Endothelial cell of umbilical vein (primary cell): ENCODE results near the gene TGM6. TPM values are rescaled to one million over a fixed set of nuclear protein-coding genes. Genes with fewer than 3 reads are reported as not detected.

Experiments used
- BruUV-seq: library from RNA; stranded (reverse); fragments of 400-500 nt; replicated peaks from 2 replicates; lab custom pipeline; 2021; lab: Mats Ljungman, UMichigan
- CTCF ChIA-PET: fragments of 300-600, 350-600 bp; sonication (Branson Sonifier 250); formaldehyde crosslinking; loops from one replicate; lab custom pipeline; 2021; ENCODE audit warnings: antibody characterized with exemption, inconsistent platforms; lab: Charles Lee
- POLR2A ChIA-PET: fragments of 300-600, 350-600 bp; sonication (Branson Sonifier 250); formaldehyde crosslinking; loops from one replicate; lab custom pipeline; 2021; ENCODE audit warnings: antibody characterized with exemption, inconsistent platforms; lab: Charles Lee
- DNase-seq: peaks from one replicate; pipeline ENCODE4 v3.0.0-alpha.2; 2011; ENCODE audit warnings: low read depth, low spot score
- FAIRE-seq: peaks from 2 replicates; lab custom pipeline; 2011; peaks lifted over from hg19 to GRCh38; lab: Jason Lieb, UNC
- H2AFZ ChIP-seq: 2 replicates; pipeline ENCODE4 v1.6.0; 2012; ENCODE audit warnings: low read depth, low read length, control low read depth, inconsistent platforms
- H3K27ac ChIP-seq: 2 replicates; pipeline ENCODE4 v1.5.1; 2011; ENCODE audit warnings: low read depth, mild to moderate bottlenecking, control low read depth, low read length, moderate library complexity; ENCODE audit not compliant: insufficient read depth
- H3K27me3 ChIP-seq, 2 experiments: 2 replicates each; pipeline versions ENCODE4 v1.6.0 to v1.6.1; 2011; ENCODE audit warnings: low read length in 2 of 2, mixed read lengths in 1 of 2; ENCODE audit not compliant: control insufficient read depth in 2 of 2, insufficient read depth in 2 of 2
- H3K36me3 ChIP-seq, 2 experiments: 2 replicates in 1 of 2; 3 replicates in 1 of 2; pipeline ENCODE4 v1.5.1; 2011; ENCODE audit warnings: low read length in 2 of 2, mild to moderate bottlenecking in 1 of 2, moderate library complexity in 1 of 2; ENCODE audit not compliant: control insufficient read depth in 2 of 2, insufficient read depth in 2 of 2; ENCODE audit errors: extremely low read depth in 1 of 2
- H3K4me1 ChIP-seq: 3 replicates; pipeline ENCODE4 v1.5.1; 2011; ENCODE audit warnings: mild to moderate bottlenecking, low read length; ENCODE audit not compliant: control insufficient read depth, insufficient read depth; ENCODE audit errors: extremely low read depth
- H3K4me2 ChIP-seq: 2 replicates; pipeline ENCODE4 v1.6.1; 2011; ENCODE audit warnings: low read length, control low read depth, mixed read lengths; ENCODE audit not compliant: insufficient read depth
- H3K4me3 ChIP-seq, 3 experiments: fragments of 200-600 bp in 1 of 3; sonication (generic), shearing (Covaris generic) in 1 of 3; replicated peaks in 1 of 3; 2 replicates each; pipeline ENCODE4 v1.5.1; 2011 to 2016; ENCODE audit warnings: control low read depth in 3 of 3, low read length in 3 of 3, mild to moderate bottlenecking in 2 of 3, inconsistent platforms in 1 of 3, low read depth in 1 of 3, moderate library complexity in 1 of 3; ENCODE audit not compliant: insufficient read depth in 1 of 3
- H3K79me2 ChIP-seq: 2 replicates; pipeline ENCODE4 v1.6.0; 2012; ENCODE audit warnings: low read length, inconsistent platforms; ENCODE audit not compliant: control insufficient read depth, insufficient read depth
- H3K9ac ChIP-seq: replicated peaks from 2 replicates; pipeline ENCODE3; 2011; ENCODE audit warnings: low read length, control low read depth; ENCODE audit not compliant: insufficient read depth; ENCODE audit errors: extremely low read depth
- H3K9me1 ChIP-seq: replicated peaks from 3 replicates; pipeline ENCODE4 v1.6.0; 2011; ENCODE audit warnings: mild to moderate bottlenecking, low read length; ENCODE audit not compliant: control insufficient read depth, insufficient read depth; ENCODE audit errors: extremely low read depth
- H3K9me3 ChIP-seq: replicated peaks from 2 replicates; pipeline ENCODE4 v1.5.1; 2012; ENCODE audit warnings: low read length, inconsistent platforms; ENCODE audit not compliant: control insufficient read depth, insufficient read depth
- H4K20me1 ChIP-seq: replicated peaks from 2 replicates; pipeline ENCODE3; 2011; ENCODE audit warnings: mild to moderate bottlenecking, low read length; ENCODE audit not compliant: control insufficient read depth, insufficient read depth; ENCODE audit errors: extremely low read depth
- GATA2 ChIP-seq: IDR thresholded peaks from 2 replicates; pipeline ENCODE4 v1.7.0; 2011; ENCODE audit warnings: low read depth, mild to moderate bottlenecking, moderate library complexity, mixed read lengths, low read length; ENCODE audit not compliant: insufficient read length, insufficient read depth
- JUN ChIP-seq: IDR thresholded peaks from 2 replicates; pipeline ENCODE4 v1.6.1; 2011; ENCODE audit warnings: borderline replicate concordance, low read depth; ENCODE audit not compliant: insufficient read length, insufficient read depth
- MAX ChIP-seq: IDR thresholded peaks from 2 replicates; pipeline ENCODE4 v1.6.1; 2011; ENCODE audit not compliant: insufficient read depth, insufficient read length
- MYC ChIP-seq: IDR thresholded peaks from one replicate; pipeline ENCODE4 v1.6.1; 2011; ENCODE audit warnings: mild to moderate bottlenecking, low read depth, low read length
- POLR2A ChIP-seq: IDR thresholded peaks from 2 replicates; pipeline ENCODE4 v1.6.1; 2012; ENCODE audit warnings: low read depth, mild to moderate bottlenecking, control low read depth, low read length
- dilution Hi-C: fragments of 300-500 bp; cut with MboI; formaldehyde crosslinking; loops from one replicate; pipeline ENCODE4 v1.15.0; 2019; ENCODE audit warnings: low sequenced_read_pairs; ENCODE audit not compliant: extremely low pct_ligation_motif_present
- intact Hi-C: fragments of 100-400 bp; cut with micrococcal nuclease; formaldehyde crosslinking; loops from one replicate; pipeline ENCODE4 v1.10.0; 2022
- polyA plus RNA-seq, 4 experiments: library from polyadenylated mRNA; depleted of rRNA in 3 of 4; stranded (reverse) in 3 of 4; unstranded in 1 of 4; fragments of >200 nt; gene quantifications; 2 replicates each; pipeline versions ENCODE4 v1.2.1 to v1.2.3, GENCODE V29; 2011 to 2012; ENCODE audit warnings: missing spikeins in 1 of 4
- total RNA-seq: library from RNA; stranded (reverse); gene quantifications from 2 replicates; pipeline ENCODE4 v1.2.3, GENCODE V29; 2021

Gene TGM6
- total and polyA plus RNA-seq, 2 donors (not counting 3 experiments of a cell fraction or from before 2014, with no cell fraction given): not detected

- dilution Hi-C loops: no loop called here
- Histone ChIP-seq H4K20me1 (no peaks in the 10 kb centered on the region), H3K4me3 (no peak overlapping the region), H3K9me3 (no peaks in the 10 kb centered on the region), H3K9ac (no peak overlapping the region), H3K27me3 (no peaks in the 10 kb centered on the region), H3K79me2 (no peaks in the 10 kb centered on the region), H3K4me2 (no peak overlapping the region), H3K4me1 (no peaks in the 10 kb centered on the region), H3K9me1 (no peaks in the 10 kb centered on the region), H3K27ac (no peak overlapping the region), H2AFZ (no peak overlapping the region), H3K36me3 (no peaks in the 10 kb centered on the region)
- intact Hi-C loops: no loop called here
- DNase-seq (no peak), FAIRE-seq (no peak)
- ChIA-PET CTCF (no interaction called here), POLR2A (no interaction called here)
- TF ChIP-seq JUN (no peak), MYC (no peak), POLR2A (no peak)
- no TSS peak for BruUV-seq
These were observed 15.6 kb downstream of the TGM6 start for GRCh38 chr20:2396241-2396814.

GRCh38 chr20:2397091-2397490, 16.4 kb downstream of the TGM6 start:
- Histone ChIP-seq H4K20me1 (no peaks in the 10 kb centered on the region), H3K9me3 (no peaks in the 10 kb centered on the region)
- CTCF ChIA-PET: no interaction called here

More at GRCh38 chr20:2397091-2397490, 16.4 kb downstream of the TGM6 start:
- dilution Hi-C loops (no loop called here), intact Hi-C loops (no loop called here)
- Histone ChIP-seq H3K4me1 (no peaks in the 10 kb centered on the region), H3K9me1 (no peaks in the 10 kb centered on the region), H3K27me3 (no peaks in the 10 kb centered on the region), H3K36me3 (no peaks in the 10 kb centered on the region), H2AFZ (no peak overlapping the region), H3K4me3 (no peak overlapping the region), H3K79me2 (no peaks in the 10 kb centered on the region), H3K9ac (no peak overlapping the region), H3K27ac (no peak overlapping the region), H3K4me2 (no peak overlapping the region)
- DNase-seq: no peak
- BruUV-seq: no TSS peak
- TF ChIP-seq GATA2 (no peak), MAX (no peak)
- POLR2A ChIA-PET: no interaction called here
- no peak for FAIRE-seq
